Measurements from ENCODE around the gene HPCA.

Gene HPCA

DNA sequence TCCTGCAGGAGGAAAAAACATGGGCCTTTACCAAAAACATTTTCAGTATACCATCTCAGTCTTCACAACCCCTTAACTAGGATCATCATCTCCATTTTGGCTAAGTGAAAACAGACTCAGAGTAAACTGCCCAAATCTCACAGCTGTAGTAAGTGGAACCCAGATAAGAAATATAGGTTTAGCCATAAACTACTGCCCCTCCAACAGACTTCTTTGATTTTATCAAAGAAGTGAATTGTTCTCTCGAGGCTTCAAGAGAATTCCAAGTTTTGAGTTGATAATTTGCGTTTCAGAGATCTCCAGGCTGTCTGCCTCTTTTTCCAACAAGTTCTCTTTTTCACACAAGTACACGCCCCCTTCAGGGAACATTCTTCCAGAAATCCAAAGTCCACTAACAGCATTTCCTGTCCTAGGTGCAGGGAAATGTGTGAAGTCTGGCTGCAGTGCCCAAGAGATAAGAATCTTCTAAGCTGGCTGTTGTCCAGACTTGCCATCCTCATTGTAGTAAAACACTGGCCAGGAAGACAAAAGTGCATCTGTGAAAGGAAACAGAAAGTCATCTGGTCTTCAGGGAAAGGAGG lies 47.5 kb downstream of the HPCA start:
- ATAC-seq (replicated peaks) (no peak), DNase-seq (no peak)
- H3K27me3 Mint-ChIP-seq = no peaks in the 10 kb centered on the region
- no peak overlapping the region for H3K27ac Mint-ChIP-seq
- peaks cover 0 to 9% of the 10 kb centered on the region in 2 donors for H3K4me1 Mint-ChIP-seq
- peaks cover 16 to 20% of the 10 kb centered on the region in 2 donors for H3K36me3 Mint-ChIP-seq
- no peaks in the 10 kb centered on the region for H3K9me3 Mint-ChIP-seq
- H3K4me3 Mint-ChIP-seq = no peak overlapping the region

GRCh38 chr1:32934535-32934934 lies 48.2 kb downstream of the HPCA start:
- DNase-seq (no peak), ATAC-seq (replicated peaks) (no peak)
- H3K36me3 Mint-ChIP-seq = peaks cover 20 to 26% of the 10 kb centered on the region in 2 donors
- H3K27ac Mint-ChIP-seq = no peak overlapping the region
- H3K4me3 Mint-ChIP-seq = no peak overlapping the region
- no peaks in the 10 kb centered on the region for H3K9me3 Mint-ChIP-seq
- H3K4me1 Mint-ChIP-seq = peaks cover 2 to 11% of the 10 kb centered on the region in 2 donors
- H3K27me3 Mint-ChIP-seq = no peaks in the 10 kb centered on the region

DNA sequence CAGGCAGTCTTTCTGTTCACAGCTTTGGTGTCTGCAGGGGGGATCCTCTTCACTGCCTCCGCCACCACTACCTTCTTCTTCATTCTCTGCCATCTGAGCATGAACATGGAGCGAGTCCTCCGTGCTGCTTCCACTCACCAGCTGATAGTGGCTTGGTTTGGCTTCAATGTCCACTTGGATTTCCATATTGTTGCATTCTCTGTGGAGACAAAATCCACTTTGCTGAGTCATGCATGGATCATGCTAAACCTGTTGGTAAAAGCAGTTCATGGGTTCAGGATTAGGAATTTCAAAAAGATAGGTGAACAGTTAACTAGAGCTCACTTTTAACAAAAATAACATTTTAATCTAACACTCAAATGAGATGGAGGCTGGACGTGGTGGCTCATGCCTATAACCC lies 50.8 kb downstream of the HPCA start:
- Mint-ChIP-seq H3K4me3 (no peak overlapping the region), H3K36me3 (peaks cover 28 to 36% of the 10 kb centered on the region in 2 donors), H3K27me3 (no peaks in the 10 kb centered on the region), H3K27ac (peak overlapping the region; percentile 60), H3K9me3 (no peaks in the 10 kb centered on the region), H3K4me1 (peaks cover 4 to 22% of the 10 kb centered on the region in 2 donors)
- ATAC-seq (replicated peaks) = no peak
- DNase-seq = no peak

DNA sequence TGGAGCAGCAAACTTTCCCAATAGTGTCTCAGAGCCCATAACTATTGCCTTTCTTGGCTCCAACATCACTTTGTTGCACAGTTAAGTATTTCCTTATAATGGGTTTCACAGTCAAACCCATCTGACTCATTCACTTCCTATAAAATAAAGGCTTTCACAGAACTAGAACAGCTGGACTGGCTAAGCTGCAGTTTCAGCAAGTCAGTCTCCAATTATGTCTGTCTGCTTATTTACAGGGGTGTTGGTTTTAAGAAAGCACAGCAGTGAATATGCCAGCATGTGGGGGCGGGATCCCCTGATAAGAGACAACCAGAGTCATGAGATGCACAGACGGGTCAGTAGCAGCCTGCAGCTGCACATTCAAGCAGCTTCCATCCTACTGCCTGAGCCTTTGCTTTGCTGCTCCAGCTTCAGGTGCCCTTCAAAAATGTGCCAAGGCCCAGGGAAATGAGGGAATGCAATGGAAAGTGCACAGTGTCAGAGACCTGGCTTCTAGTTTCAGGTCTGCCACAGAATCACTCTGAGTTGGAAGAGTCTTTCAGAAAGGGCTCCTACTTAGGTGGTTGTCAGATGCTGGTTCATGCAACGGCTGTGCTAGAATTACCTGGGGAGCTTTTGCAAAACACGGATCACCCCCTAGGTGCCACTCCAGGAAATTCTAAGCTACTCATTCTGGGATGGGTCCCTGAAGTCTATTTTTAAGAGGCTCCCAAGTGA lies 53.5 kb downstream of the HPCA start:
- no peak overlapping the region for H3K4me3 Mint-ChIP-seq
- DNase-seq (no peak), ATAC-seq (replicated peaks) (peak; percentile 14 to 34)
- H3K9me3 Mint-ChIP-seq = no peaks in the 10 kb centered on the region
- no peaks in the 10 kb centered on the region for H3K27me3 Mint-ChIP-seq
- no peak overlapping the region for H3K27ac Mint-ChIP-seq
- H3K36me3 Mint-ChIP-seq = peaks cover 41 to 50% of the 10 kb centered on the region in 2 donors
- peaks cover 4 to 13% of the 10 kb centered on the region in 2 donors for H3K4me1 Mint-ChIP-seq

DNA sequence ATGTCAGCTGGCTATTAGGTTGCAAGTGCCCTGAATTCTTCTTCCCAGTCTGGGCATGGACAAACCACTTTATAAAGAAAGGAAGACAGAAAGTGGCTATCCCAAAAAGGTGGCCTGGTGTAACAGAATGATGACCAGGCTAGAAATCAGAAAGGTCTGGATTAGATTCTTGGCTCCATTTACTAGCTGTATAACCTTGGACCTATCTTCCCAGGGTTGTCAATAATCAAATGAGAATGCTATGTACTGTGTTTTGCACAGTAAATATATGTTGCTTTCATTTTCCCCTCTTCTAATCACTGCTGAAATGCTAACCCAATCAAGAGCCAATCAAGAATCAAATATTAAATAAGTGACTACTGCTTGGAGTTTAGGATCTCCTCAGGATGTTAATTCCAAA lies 57.9 kb downstream of the HPCA start:
- DNase-seq = no peak
- H3K27ac Mint-ChIP-seq = no peak overlapping the region
- peaks cover 40 to 56% of the 10 kb centered on the region in 2 donors for H3K36me3 Mint-ChIP-seq
- H3K4me1 Mint-ChIP-seq = peaks cover 6 to 18% of the 10 kb centered on the region in 2 donors
- H3K4me3 Mint-ChIP-seq = no peak overlapping the region
- no peaks in the 10 kb centered on the region for H3K9me3 Mint-ChIP-seq
- no peak for ATAC-seq (replicated peaks)
- H3K27me3 Mint-ChIP-seq = no peaks in the 10 kb centered on the region

Measured in stimulated activated naive B cell treated with anti-CD40 and anti-IgM and Interleukin-4, amounts not matched to agents 10 μg/mL and 1 μg/mL and 100 μg/mL, for 72 hours (primary cell).